Sigmoid colon (tissue), 7 donors: Measurements from ENCODE around the gene ATF7. TPM values are rescaled to one million over a fixed set of nuclear protein-coding genes. Genes with fewer than 3 reads are reported as not detected.

Experiments
- DNase-seq: peaks from one replicate; pipeline ENCODE4 v3.0.0-alpha.2; 2019
- H3K27ac ChIP-seq, 4 donors: fragments of 200-600 bp; sonication (generic); one replicate each; pipeline ENCODE4 v1.5.1; 2016 to 2019; ENCODE audit warnings: mild to moderate bottlenecking in 1 of 4
- H3K27me3 ChIP-seq, 3 donors: fragments of 200-600 bp; sonication (generic); one replicate each; pipeline ENCODE4 v1.5.1; 2019; ENCODE audit warnings: mild to moderate bottlenecking in 1 of 3
- H3K36me3 ChIP-seq, 4 donors: fragments of 200-600 bp; sonication (generic); one replicate each; pipeline ENCODE4 v1.5.1; 2016 to 2019
- H3K4me1 ChIP-seq, 4 donors: fragments of 200-600 bp; sonication (generic); one replicate each; pipeline ENCODE4 v1.5.1; 2017 to 2019
- H3K4me3 ChIP-seq, 4 donors: fragments of 200-600 bp; sonication (generic); one replicate each; pipeline ENCODE4 v1.5.1; 2017 to 2019; ENCODE audit warnings: mild to moderate bottlenecking in 2 of 4, moderate library complexity in 1 of 4
- H3K9me3 ChIP-seq, 4 donors: fragments of 200-600 bp in 3 of 4; sonication (generic) in 3 of 4; one replicate each; pipeline versions ENCODE4 v1.5.1 to v1.6.1; 2013 to 2019
- EP300 ChIP-seq, 4 donors: sonication (generic); formaldehyde crosslinking; IDR thresholded peaks; one replicate each; pipeline ENCODE4 v1.6.1; 2017; ENCODE audit warnings: antibody characterized with exemption in 4 of 4
- POLR2A ChIP-seq, 2 donors: fragments of 450-650 bp; IDR thresholded peaks; one replicate each; pipeline ENCODE4 v1.6.1; 2016; ENCODE audit warnings: antibody characterized with exemption in 2 of 2, mild to moderate bottlenecking in 2 of 2, moderate library complexity in 2 of 2
- POLR2AphosphoS5 ChIP-seq, 4 donors: sonication (generic); formaldehyde crosslinking; IDR thresholded peaks; one replicate each; pipeline ENCODE4 v1.6.1; 2017; ENCODE audit warnings: antibody characterized with exemption in 4 of 4
- whole genome bisulfite sequencing, 2 donors: extraction: QIAGEN DNeasy Blood & Tissue Kit; methylation state at CpG; one replicate each; pipeline ENCODE4 v1.1.7; 2013; 5-methylcytosine and 5-hydroxymethylcytosine counted together
- intact Hi-C: fragments of 100-400 bp; cut with DNase I; formaldehyde crosslinking; loops from one replicate; pipeline ENCODE4 v1.15.1; 2023
- polyA plus RNA-seq, 3 donors: library from polyadenylated mRNA; stranded (reverse); fragments of 200-250 nt; gene quantifications; one replicate each; pipeline ENCODE4 v1.2.3, GENCODE V29; 2013
- total RNA-seq, 4 donors: library from RNA; depleted of rRNA; stranded (reverse); fragments of >200 nt; gene quantifications; one replicate each; pipeline ENCODE4 v1.1.0, GENCODE V29; 2016
- TF ChIP-seq, protein P1 (sequence below), 4 experiments: fragments of 450-650 bp in 3 of 4; fragments of 200-600 bp in 1 of 4; IDR thresholded peaks; one replicate each; pipeline ENCODE4 v1.5.1; 2016 to 2019; ENCODE audit warnings: antibody characterized with exemption in 4 of 4, mild to moderate bottlenecking in 3 of 4, moderate library complexity in 2 of 4
- donor health status: healthy with polysubstance abuse.
- donor health status: Bipolar disorder and iron deficiency.
- donor health status: healthy.

The ATF7 gene
- total and polyA plus RNA-seq, 7 donors, result 20.2 to 36.0 (median 22.0) TPM

DNA sequence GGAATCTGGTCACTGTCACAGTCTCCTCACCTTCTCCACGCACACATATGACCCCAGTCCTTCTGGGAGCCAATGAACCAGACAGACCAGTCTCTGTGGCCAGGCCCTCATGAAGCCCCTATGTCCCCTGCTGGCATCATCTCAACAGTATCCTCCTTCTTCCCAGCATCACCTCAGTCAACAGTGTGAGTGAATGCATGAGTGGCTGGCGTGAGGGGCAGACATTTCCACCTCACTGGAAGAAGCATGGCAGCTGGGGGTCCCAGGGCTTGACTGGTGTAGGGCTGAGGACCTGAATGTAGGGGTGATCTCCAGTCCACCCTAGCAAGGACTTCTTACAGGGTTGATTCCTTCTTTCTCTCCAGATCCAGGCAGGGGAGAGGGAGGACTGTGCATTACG lies 128.7 kb downstream of the ATF7 start:
- DNase-seq, result no peak
- no peaks in the 10 kb centered on the region for H3K36me3 ChIP-seq
- peaks cover 0 to 45% (median 43%) of the 10 kb centered on the region in 4 donors for H3K4me1 ChIP-seq
- H3K9me3 ChIP-seq, result no peaks in the 10 kb centered on the region
- no peak for TF ChIP-seq POLR2A (IDR thresholded peaks at IDR 0.05)
- no peak for TF ChIP-seq EP300 (IDR thresholded peaks at IDR 0.05)
- TF ChIP-seq, protein P1, sequence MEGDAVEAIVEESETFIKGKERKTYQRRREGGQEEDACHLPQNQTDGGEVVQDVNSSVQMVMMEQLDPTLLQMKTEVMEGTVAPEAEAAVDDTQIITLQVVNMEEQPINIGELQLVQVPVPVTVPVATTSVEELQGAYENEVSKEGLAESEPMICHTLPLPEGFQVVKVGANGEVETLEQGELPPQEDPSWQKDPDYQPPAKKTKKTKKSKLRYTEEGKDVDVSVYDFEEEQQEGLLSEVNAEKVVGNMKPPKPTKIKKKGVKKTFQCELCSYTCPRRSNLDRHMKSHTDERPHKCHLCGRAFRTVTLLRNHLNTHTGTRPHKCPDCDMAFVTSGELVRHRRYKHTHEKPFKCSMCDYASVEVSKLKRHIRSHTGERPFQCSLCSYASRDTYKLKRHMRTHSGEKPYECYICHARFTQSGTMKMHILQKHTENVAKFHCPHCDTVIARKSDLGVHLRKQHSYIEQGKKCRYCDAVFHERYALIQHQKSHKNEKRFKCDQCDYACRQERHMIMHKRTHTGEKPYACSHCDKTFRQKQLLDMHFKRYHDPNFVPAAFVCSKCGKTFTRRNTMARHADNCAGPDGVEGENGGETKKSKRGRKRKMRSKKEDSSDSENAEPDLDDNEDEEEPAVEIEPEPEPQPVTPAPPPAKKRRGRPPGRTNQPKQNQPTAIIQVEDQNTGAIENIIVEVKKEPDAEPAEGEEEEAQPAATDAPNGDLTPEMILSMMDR (IDR thresholded peaks at IDR 0.05), result no peak
- TF ChIP-seq POLR2AphosphoS5 (IDR thresholded peaks at IDR 0.05), result no peak
- intact Hi-C loops, result no loop called here
- H3K27me3 ChIP-seq, result no peaks in the 10 kb centered on the region
- H3K4me3 ChIP-seq, result no peak overlapping the region
- H3K27ac ChIP-seq, result peak overlapping the region in 3 of 4 donors; percentile 46 to 60 (median 50)
- 93% methylated on average over 3 of the region's 3 CpGs for WGBS, 2 donors

DNA sequence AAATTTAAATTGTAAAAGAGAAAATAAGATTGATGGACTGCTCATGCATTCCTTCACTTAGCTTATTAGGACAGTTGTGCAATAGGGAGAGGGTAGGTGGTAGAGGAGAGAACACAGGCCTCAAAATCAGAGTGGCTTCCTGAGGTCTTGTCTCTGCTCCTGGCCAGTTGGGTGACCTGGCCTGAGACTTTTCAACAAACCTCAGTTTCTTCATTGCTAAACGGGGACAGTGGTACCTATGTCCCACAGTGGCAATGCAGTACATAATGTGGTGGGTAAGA lies 129.5 kb downstream of the ATF7 start:
- Histone ChIP-seq H3K27ac (peak overlapping the region; percentile 14 to 60 (median 48)), H3K36me3 (no peaks in the 10 kb centered on the region), H3K4me3 (no peak overlapping the region), H3K27me3 (no peaks in the 10 kb centered on the region), H3K9me3 (no peaks in the 10 kb centered on the region), H3K4me1 (peaks cover 0 to 44% (median 41%) of the 10 kb centered on the region in 4 donors)
- TF ChIP-seq, protein P1 (IDR thresholded peaks at IDR 0.05), result no peak
- TF ChIP-seq EP300 (IDR thresholded peaks at IDR 0.05), result no peak
- TF ChIP-seq POLR2A (IDR thresholded peaks at IDR 0.05), result no peak
- TF ChIP-seq POLR2AphosphoS5 (IDR thresholded peaks at IDR 0.05), result no peak
- intact Hi-C loops, result no loop called here
- WGBS, 2 donors, result 77 to 85% methylated on average over 1 of the region's 1 CpG
- DNase-seq, result no peak

DNA sequence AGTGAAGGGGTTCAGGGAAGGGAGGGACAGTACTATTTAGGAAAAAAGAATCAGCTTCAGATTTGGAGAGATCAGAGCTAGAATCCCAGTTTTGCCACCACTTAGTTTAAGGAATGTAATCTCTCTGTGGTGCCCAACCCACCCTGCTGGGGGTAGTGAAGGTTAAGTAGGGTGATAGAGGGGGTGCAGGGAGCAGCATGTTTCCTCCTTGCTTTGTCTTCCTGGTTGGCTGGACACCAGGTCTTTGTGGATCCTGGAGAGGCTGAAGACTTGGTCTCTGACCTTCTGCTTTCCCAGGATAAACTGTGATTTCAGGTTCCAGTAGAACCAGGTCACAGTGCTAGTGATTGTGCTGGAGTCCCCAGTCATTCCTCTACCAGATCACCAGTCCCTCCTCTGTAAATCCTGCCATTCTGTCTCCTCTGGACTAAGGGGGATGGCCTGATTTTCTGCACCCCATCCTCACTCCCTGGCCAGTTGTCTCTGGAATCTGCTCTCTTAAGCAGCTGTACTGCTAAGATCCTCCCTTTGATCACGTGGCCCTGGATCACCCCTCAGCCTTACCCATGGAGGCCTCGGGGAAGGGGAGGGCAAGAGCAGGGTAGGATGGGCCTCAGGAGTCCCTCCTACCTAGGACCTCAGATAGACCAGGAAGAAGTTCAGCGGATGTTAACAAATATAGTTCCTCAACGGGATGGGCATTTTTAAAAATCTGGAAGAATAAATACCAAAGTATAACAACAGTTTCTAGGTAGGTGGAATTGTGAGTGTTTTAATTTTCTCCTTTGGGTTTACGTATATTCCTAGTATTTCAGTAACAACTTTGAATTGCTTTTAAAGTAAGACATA lies 130.1 kb downstream of the ATF7 start:
- no peaks in the 10 kb centered on the region for H3K9me3 ChIP-seq
- no peaks in the 10 kb centered on the region for H3K27me3 ChIP-seq
- intact Hi-C loops, result no loop called here
- H3K4me3 ChIP-seq, result no peak overlapping the region
- peak; percentile 89 for DNase-seq
- TF ChIP-seq, protein P1 (IDR thresholded peaks at IDR 0.05), result no peak
- TF ChIP-seq POLR2AphosphoS5 (IDR thresholded peaks at IDR 0.05) (peak in 1 of 4 donors; percentile 21), POLR2A (IDR thresholded peaks at IDR 0.05) (no peak)
- no peaks in the 10 kb centered on the region for H3K36me3 ChIP-seq
- H3K4me1 ChIP-seq, result peaks cover 0 to 46% (median 38%) of the 10 kb centered on the region in 4 donors
- WGBS, 2 donors, result 30 to 41% methylated on average over 5 of the region's 5 CpGs
- H3K27ac ChIP-seq, result peak overlapping the region; percentile 14 to 60 (median 48)

DNA sequence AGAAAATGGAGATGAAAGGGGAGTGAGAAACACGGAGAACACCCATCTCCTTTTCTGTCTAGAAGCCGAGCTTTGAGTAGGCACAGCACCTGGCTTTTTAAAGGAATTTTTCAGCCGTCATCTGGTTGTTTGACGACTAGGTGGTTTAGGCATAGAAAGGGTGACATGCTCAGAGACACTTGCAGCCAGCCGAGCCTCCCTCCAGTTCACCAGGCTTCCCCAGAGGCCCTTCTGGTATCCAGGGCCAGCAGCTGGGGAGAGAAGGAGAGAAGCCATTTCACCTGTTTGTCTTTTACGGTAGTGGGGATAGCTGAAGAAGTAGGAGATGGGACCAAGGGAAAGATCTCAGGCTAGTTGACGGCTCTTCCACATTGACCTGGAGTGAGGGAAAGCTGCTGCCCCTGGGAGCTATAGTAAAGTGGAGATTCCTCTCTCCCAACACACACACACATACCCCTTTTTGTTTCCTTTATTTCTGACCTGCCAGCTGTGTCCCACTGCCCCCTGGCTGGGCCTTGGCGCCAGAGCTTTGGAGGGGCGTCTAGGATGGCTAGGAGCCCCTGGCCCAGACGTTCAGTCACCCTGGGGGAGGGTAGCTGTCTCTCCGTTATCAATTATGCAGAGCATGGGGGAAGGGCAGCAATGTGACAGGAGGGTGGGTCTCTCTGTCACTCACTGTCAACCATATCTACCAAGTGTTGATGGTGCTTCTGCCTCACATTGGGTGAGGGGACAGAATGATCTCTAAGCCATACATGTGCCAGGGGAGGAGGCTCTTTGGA lies 132.4 kb downstream of the ATF7 start:
- intact Hi-C loops, result loop anchor here (5.0 kb wide), 1 partner anchor 42 kb away; the partner anchor contains the start of gene PCBP2
- Histone ChIP-seq H3K4me3 (peak overlapping the region; percentile 45 to 74 (median 64)), H3K27me3 (no peaks in the 10 kb centered on the region), H3K4me1 (peaks cover 0 to 33% (median 29%) of the 10 kb centered on the region in 4 donors), H3K27ac (peak overlapping the region; percentile 81 to 91 (median 84)), H3K36me3 (no peaks in the 10 kb centered on the region), H3K9me3 (no peaks in the 10 kb centered on the region)
- 37 to 41% methylated on average over 11 of the region's 11 CpGs for WGBS, 2 donors
- TF ChIP-seq, protein P1 (IDR thresholded peaks at IDR 0.05), result no peak
- TF ChIP-seq POLR2AphosphoS5 (IDR thresholded peaks at IDR 0.05), result no peak
- TF ChIP-seq POLR2A (IDR thresholded peaks at IDR 0.05), result no peak
- no peak for TF ChIP-seq EP300 (IDR thresholded peaks at IDR 0.05)
- peak; percentile 64 for DNase-seq
